NCI-H526 (cell line): ENCODE measurements around the gene TNNT1.

Source experiments
- DNase-seq, 2 experiments: peaks; one replicate each; lab custom pipeline; 2025; lab: John Stamatoyannopoulos, UW

Gene TNNT1

DNA sequence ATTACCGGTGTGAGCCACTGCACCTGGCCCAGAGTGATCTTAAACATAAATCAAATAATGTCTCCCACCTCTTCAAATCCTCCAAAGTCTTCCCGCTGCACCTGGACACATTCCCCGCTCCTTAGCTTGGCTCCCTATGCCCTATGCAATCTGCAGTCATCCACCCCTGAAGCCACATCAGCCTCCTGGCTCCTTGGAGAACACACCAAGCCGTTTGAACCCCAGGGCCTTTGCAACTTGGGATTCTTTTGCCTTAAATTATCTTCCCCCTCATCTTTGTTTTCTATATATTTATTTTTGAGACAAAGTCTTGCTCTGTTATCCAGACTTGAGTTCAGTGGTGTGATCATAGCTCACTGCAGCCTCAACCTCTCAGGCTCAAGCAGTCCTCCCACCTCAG is 20.1 kb upstream of the TNNT1 start:
- no peak for DNase-seq

- DNase-seq, result peak; percentile 98 to 99
Measured at GRCh38 chr19:55166530-55167268, 17.7 kb upstream of the TNNT1 start, which contains the start of gene DNAAF3. TSS of gene DNAAF3 (minus strand) at chr19:55166613. CDS start at chr19:55166413, 200 bp downstream.

- peak; percentile 86 to 95 for DNase-seq
Measured at GRCh38 chr19:55165952-55166529, 17.0 kb upstream of the TNNT1 start.

DNA sequence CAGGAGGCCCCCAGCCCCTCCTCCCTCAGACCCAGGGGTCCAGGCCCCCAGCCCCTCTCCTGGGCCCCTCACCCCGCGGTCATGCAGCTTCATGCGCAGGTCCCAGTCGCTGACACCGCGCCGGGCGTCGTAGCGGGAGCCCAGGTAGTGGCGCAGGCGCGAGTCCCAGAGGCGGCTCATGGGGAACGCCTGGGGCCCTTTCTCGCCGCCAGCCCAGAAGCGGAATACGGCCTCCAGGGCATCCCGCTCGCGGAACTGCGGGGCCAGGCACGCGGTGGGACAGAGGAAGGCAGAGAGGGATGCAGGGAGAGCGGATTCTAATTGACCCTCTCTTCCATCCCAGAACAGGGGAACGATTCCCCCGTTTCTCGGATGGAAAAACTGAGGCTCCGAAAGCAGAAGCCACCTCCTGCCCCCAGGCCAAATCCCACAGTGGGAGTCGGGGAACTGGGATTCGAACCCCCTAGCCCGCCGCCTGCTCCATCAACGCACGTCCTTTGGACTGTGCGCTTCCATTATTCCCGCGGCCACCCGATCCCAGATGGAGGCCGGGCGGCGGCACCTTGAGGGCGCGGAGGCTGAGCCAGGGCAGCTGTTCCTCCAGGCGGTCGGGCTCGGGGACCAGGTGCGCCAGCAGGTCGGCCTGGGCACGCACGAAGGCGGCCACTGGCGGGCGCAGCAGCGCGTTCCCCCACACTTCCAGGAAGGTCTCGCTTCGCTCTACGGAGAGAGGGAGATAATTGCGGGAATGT is 12.7 kb upstream of the TNNT1 start:
- peak in 1 of 2 experiments; percentile 52 for DNase-seq

GRCh38 chr19:55160986-55161365 is 12.0 kb upstream of the TNNT1 start:
- DNase-seq, result no peak

- DNase-seq, result peak; percentile 94 to 99
Measured at GRCh38 chr19:55160128-55160985, 11.4 kb upstream of the TNNT1 start.

GRCh38 chr19:55158848-55159749 is 10.1 kb upstream of the TNNT1 start:
- no peak for DNase-seq

- no peak for DNase-seq
Measured at GRCh38 chr19:55158423-55158822, 9.4 kb upstream of the TNNT1 start.

GRCh38 chr19:55157064-55157908 is 8.3 kb upstream of the TNNT1 start, which contains the start of gene TNNI3:
TSS of gene TNNI3 (minus strand) at chr19:55157732. CDS start at chr19:55157589, 143 bp downstream.
- no peak for DNase-seq

- DNase-seq, result peak; percentile 91 to 97
Measured at GRCh38 chr19:55156202-55157063, 7.4 kb upstream of the TNNT1 start.

DNA sequence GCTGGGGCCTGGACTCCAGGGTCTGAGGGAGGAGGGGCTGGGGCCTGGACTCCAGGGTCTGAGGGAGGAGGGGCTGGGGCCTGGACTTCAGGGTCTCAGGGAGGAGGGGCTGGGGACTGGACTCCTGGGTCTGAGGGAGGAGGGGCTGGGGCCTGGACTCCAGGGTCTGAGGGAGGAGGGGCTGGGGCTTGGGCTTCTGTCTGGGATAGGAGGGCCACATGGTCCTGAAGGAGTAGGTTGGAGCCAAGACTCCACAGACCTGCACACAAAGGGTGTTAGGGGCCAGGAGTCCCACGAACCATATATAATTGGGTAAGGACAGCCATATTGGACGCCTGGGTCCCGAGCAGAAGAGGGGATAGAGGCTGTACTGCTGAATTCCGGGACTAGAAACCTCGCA is 6.8 kb upstream of the TNNT1 start:
- peak in 1 of 2 experiments; percentile 32 for DNase-seq

DNA sequence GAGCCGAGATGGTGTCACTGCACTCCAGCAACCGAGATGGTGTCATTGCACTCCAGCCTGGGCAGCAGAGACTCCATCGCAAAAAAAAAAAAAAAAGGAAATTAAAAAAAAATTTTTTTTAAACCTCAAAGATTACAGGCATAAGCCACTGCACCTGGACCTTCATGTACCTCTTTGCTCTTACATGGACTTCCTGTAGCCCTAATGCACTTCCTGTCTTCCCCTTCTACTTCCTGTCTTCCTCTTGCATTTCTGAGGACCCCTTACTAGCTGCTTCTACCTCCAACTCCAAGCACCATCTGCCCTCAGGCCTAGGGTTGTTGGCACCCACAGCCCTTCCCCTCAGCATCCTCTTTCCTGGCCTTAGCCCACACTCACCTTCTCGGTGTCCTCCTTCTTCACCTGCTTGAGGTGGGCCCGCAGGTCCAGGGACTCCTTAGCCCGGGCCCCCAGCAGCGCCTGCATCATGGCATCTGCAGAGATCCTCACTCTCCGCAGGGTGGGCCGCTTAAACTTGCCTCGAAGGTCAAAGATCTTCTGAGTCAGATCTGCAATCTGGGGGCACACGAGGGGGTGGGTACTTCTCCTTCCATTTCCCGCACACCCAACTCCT is 4.8 kb upstream of the TNNT1 start:
- no peak for DNase-seq

GRCh38 chr19:55152017-55152416 is 3.0 kb upstream of the TNNT1 start:
- DNase-seq, result no peak

GRCh38 chr19:55147545-55148251 is 1.3 kb downstream of the TNNT1 start:
- DNase-seq, result no peak

GRCh38 chr19:55146705-55147273 is 2.2 kb downstream of the TNNT1 start:
- peak; percentile 81 to 93 for DNase-seq

GRCh38 chr19:55146078-55146704 is 2.8 kb downstream of the TNNT1 start:
- peak; percentile 31 to 81 for DNase-seq

DNA sequence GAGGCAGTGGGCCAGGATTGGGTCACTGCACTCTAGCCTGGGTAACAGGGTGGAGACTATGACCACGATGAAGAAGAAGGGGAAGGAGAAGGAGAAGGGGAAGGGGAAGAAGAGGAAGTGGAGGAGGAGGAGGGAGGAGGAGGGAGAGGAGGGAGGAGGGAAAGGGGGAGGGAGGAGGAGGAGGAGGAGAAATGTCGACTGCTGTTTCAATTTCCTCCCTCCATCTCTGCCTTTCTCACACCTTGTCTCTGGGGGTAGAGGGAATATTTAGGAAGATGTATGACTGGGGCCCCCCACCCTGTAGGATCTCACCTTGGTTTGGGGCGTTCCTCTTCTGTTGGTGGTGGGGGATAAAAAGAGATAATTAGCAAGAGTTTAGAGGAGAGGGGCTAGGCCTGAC is 3.8 kb downstream of the TNNT1 start:
- DNase-seq, result no peak
